ENCODE measurements around the gene IFIT3. TPM values are rescaled to one million over a fixed set of nuclear protein-coding genes. Genes with fewer than 3 reads are reported as not detected.

Gene IFIT3
- total and polyA plus RNA-seq, 9 of the 15 experiments (the other 6 are each of a cell fraction or from before 2014, with no cell fraction given) = 0.23 to 2.2 (median 0.77) TPM

DNA sequence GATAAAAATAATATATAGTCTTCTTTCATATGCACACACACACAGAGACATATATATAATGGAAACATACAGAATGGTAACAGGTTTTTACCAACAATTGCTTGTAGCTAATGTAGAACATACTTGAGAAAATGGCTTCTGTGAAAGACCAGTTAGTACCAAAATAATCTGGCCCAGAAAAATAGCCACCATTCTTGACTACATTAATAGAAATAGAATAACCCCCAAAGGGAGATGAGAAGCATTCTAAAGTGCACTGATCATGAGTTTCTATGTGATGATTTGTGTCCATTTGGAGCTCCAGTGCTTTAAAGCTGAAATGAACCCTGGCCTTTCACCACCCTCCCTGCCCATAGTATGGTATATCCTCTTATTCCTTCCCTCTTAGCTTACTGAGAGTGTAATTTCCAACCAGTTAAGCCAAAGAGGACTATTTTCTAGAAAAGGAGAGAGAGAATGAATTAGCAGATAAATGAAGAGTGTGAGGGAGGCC lies 48.9 kb upstream of the IFIT3 start:
- Histone ChIP-seq H3K4me3 (no peak overlapping the region), H3K79me2 (ENCODE audit: control insufficient read depth, insufficient read depth, low read length) (no peaks in the 10 kb centered on the region), H3K27me3 (ENCODE audit: control insufficient read depth in 2 of 2, insufficient read depth in 2 of 2, low read length in 2 of 2) (peaks cover 0 to 4% of the 10 kb centered on the region in 2 experiments; a peak in 1 of 5 replicates), H3K4me1 (replicated peaks in 1 of 2; ENCODE audit: control insufficient read depth in 2 of 2, insufficient read depth in 2 of 2, low read length in 2 of 2) (no peaks in the 10 kb centered on the region), H3K27ac (ENCODE audit: extremely low read depth, low read depth, low read length) (no peak overlapping the region), H3K9me3 (replicated peaks; ENCODE audit: control insufficient read depth, insufficient read depth, low read depth, low read length) (no peaks in the 10 kb centered on the region), H3K36me3 (ENCODE audit: control insufficient read depth, insufficient read depth, low read length) (no peaks in the 10 kb centered on the region), H2AFZ (ENCODE audit: low read depth, low read length) (no peak overlapping the region), H3K4me2 (ENCODE audit: insufficient read depth, low read length) (no peak overlapping the region), H3K9me1 (ENCODE audit: control insufficient read depth, insufficient read depth, low read length) (no peaks in the 10 kb centered on the region), H4K20me1 (replicated peaks; ENCODE audit: control insufficient read depth, insufficient read depth, low read length) (no peaks in the 10 kb centered on the region), H3K9ac (ENCODE audit: insufficient read depth in 1 of 2, low read depth in 2 of 2, low read length in 2 of 2) (no peak overlapping the region)
- no peak for TF ChIP-seq CCAR2 (IDR thresholded peaks at IDR 0.05; ENCODE audit: low read depth, low read length)
- no peak for TF ChIP-seq POLR3G (IDR thresholded peaks at IDR 0.05; ENCODE audit: extremely low read depth, insufficient read length, insufficient replicate concordance)
- no peak for TF ChIP-seq RUNX1 (IDR thresholded peaks at IDR 0.05; ENCODE audit: low read depth)
- no peak for TF ChIP-seq ETV1 (tag; conservative IDR thresholded peaks at IDR 0.05; ENCODE audit: low read depth)
- no peak for TF ChIP-seq NR2C2 (CRISPR knock-in tag; IDR thresholded peaks at IDR 0.05)
- TF ChIP-seq NR2C2 (tag; IDR thresholded peaks at IDR 0.05) = no peak
- no peak for TF ChIP-seq GTF2E2 (tag; IDR thresholded peaks at IDR 0.05)
- TF ChIP-seq RAD21 (CRISPR knock-in tag; conservative IDR thresholded peaks at IDR 0.05 in 1 of 2, IDR thresholded peaks at IDR 0.05 in 1 of 2) = no peak
- no peak for TF ChIP-seq LEF1 (IDR thresholded peaks at IDR 0.05)
- no peak for TF ChIP-seq DPF2 (IDR thresholded peaks at IDR 0.05)
- no peak for TF ChIP-seq HIVEP1 (CRISPR knock-in tag; IDR thresholded peaks at IDR 0.05)
- POLR2A ChIA-PET = no interaction called here
- DNase-seq (ENCODE audit: extremely low read depth in 1 of 4, low spot score in 3 of 4) (no peak), FAIRE-seq (no peak), ATAC-seq (no peak)
- intact Hi-C loops (cut with micrococcal nuclease) = no loop called here
- no TSS peak for BruUV-seq (replicated peaks)
- in situ Hi-C loops (cut with MboI) = no loop called here
- CTCF ChIA-PET (ENCODE audit: low intra/inter-chr PET ratio) = no interaction called here

All from K562 (cell line).